MCF 10A (cell line): ENCODE measurements around the gene EIF2B5. TPM values are rescaled to one million over a fixed set of nuclear protein-coding genes. Genes with fewer than 3 reads are reported as not detected.
"Not testable (repeated sequence)": the region's sequence is repeated elsewhere in the genome, so short reads cannot be mapped to it uniquely, and the experiment has no call there.

Source experiments
- BruUV-seq: library from RNA; stranded (reverse); fragments of 400-500 nt; replicated peaks from 2 replicates; lab custom pipeline; 2021; lab: Mats Ljungman, UMichigan
- CTCF ChIA-PET: fragments of 300-600 bp; sonication (Branson Sonifier 250); formaldehyde crosslinking; extraction: SDS; loops from one replicate; lab custom pipeline; 2021; ENCODE audit warnings: antibody characterized with exemption, inconsistent platforms; lab: Yijun Ruan, JAX
- POLR2A ChIA-PET: fragments of 300-600, 350-650 bp; sonication (Branson Sonifier 250); formaldehyde crosslinking; extraction: SDS; loops from one replicate; lab custom pipeline; 2020; ENCODE audit warnings: antibody characterized with exemption, inconsistent platforms; lab: Yijun Ruan, JAX
- DNase-seq: peaks from one replicate; pipeline ENCODE4 v3.0.0-alpha.2; 2018; ENCODE audit not compliant: unreplicated experiment
- H3K27ac Mint-ChIP-seq: one replicate; pipeline ENCODE4 v1.8.0; 2022; ENCODE audit warnings: mild to moderate bottlenecking, low read depth, mixed read lengths; ENCODE audit not compliant: unreplicated experiment
- H3K27me3 Mint-ChIP-seq: one replicate; pipeline ENCODE4 v1.8.0; 2022; ENCODE audit warnings: mixed read lengths; ENCODE audit not compliant: insufficient read depth, unreplicated experiment
- H3K36me3 Mint-ChIP-seq: one replicate; pipeline ENCODE4 v1.8.0; 2022; ENCODE audit warnings: mild to moderate bottlenecking, moderate library complexity, mixed read lengths; ENCODE audit not compliant: insufficient read depth, unreplicated experiment
- H3K4me1 Mint-ChIP-seq: one replicate; pipeline ENCODE4 v1.8.0; 2022; ENCODE audit warnings: mixed read lengths; ENCODE audit not compliant: insufficient read depth, unreplicated experiment
- H3K4me3 Mint-ChIP-seq: one replicate; pipeline ENCODE4 v1.8.0; 2022; ENCODE audit warnings: mild to moderate bottlenecking, moderate library complexity, mixed read lengths; ENCODE audit not compliant: unreplicated experiment
- H3K9me3 Mint-ChIP-seq: one replicate; pipeline ENCODE4 v1.8.0; 2022; ENCODE audit warnings: mixed read lengths; ENCODE audit not compliant: unreplicated experiment
- intact Hi-C: fragments of 100-400 bp; cut with micrococcal nuclease; formaldehyde crosslinking; loops from 2 replicates; pipeline ENCODE4 v1.14.1; 2022
- total RNA-seq: library from RNA; stranded (reverse); gene quantifications from 2 replicates; pipeline ENCODE4 v1.2.3, GENCODE V29; 2022
- TF ChIP-seq, protein P1 (sequence below): fragments of 200-600 bp; IDR thresholded peaks from one replicate; pipeline ENCODE4 v1.8.0; 2022; ENCODE audit warnings: antibody characterized with exemption, mild to moderate bottlenecking; ENCODE audit not compliant: unreplicated experiment

Gene EIF2B5
- total RNA-seq, 1 experiment from 2014 or later = 36.1 TPM

DNA sequence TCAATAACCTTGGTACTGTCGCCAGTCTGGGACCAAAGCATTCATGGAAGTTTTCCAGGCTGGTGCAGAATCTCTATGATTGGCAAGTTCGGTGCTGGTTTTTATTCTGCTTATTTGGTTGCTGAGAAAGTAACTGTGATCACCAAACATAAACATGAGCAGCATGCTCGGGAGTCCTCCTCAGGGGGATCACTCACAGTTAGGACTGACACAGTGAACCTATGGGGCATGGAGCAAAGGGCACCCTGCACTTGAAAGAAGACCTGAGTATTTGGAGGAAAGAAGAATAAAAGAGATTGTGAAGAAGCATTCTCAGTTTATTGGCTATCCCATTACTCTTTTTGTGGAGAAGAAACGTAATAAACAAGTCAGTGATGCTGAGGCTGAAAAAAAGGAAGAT, 19.1 kb upstream of the EIF2B5 start:
- ChIA-PET CTCF (no interaction called here), POLR2A (interaction anchor here (1.4 kb wide), 1 partner anchor 19 kb away, joined by 3 read pairs; no protein-coding TSS in a partner anchor)
- DNase-seq = no peak
- Mint-ChIP-seq H3K27ac (no peak overlapping the region), H3K27me3 (peaks cover 22% of the 10 kb centered on the region), H3K9me3 (no peaks in the 10 kb centered on the region), H3K4me1 (no peaks in the 10 kb centered on the region), H3K36me3 (no peaks in the 10 kb centered on the region), H3K4me3 (no peak overlapping the region)
- intact Hi-C loops = loop anchor here (2.0 kb wide), 1 partner anchor 219 kb away; no protein-coding TSS in a partner anchor
- BruUV-seq = no TSS peak
- TF ChIP-seq, protein P1, sequence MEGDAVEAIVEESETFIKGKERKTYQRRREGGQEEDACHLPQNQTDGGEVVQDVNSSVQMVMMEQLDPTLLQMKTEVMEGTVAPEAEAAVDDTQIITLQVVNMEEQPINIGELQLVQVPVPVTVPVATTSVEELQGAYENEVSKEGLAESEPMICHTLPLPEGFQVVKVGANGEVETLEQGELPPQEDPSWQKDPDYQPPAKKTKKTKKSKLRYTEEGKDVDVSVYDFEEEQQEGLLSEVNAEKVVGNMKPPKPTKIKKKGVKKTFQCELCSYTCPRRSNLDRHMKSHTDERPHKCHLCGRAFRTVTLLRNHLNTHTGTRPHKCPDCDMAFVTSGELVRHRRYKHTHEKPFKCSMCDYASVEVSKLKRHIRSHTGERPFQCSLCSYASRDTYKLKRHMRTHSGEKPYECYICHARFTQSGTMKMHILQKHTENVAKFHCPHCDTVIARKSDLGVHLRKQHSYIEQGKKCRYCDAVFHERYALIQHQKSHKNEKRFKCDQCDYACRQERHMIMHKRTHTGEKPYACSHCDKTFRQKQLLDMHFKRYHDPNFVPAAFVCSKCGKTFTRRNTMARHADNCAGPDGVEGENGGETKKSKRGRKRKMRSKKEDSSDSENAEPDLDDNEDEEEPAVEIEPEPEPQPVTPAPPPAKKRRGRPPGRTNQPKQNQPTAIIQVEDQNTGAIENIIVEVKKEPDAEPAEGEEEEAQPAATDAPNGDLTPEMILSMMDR = no peak

DNA sequence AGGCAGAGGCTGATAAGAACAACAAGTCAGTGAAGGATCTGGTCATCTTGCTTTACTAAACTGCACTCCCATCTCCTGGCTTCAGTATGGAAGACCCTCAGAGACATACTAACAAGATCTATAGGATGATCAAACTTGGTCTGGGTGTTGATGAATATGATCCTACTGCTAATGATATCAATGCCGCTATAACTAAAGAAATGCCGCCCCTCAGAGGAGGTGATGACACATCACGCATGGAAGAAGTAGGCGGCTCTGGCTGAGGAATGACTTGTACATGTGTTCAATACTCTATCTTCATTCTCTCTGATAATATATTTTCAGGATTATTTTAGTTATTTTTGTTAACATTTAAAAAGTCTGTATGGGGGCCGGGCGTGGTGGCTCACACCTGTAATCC, 17.5 kb upstream of the EIF2B5 start:
- no peaks in the 10 kb centered on the region for H3K9me3 Mint-ChIP-seq
- no TSS peak for BruUV-seq
- intact Hi-C loops = loop anchor here (2.0 kb wide), 1 partner anchor 221 kb away; no protein-coding TSS in a partner anchor
- H3K4me1 Mint-ChIP-seq = no peaks in the 10 kb centered on the region
- peaks cover 22% of the 10 kb centered on the region for H3K27me3 Mint-ChIP-seq
- H3K27ac Mint-ChIP-seq = no peak overlapping the region
- TF ChIP-seq, protein P1 = no peak
- DNase-seq = peak; percentile 13
- H3K36me3 Mint-ChIP-seq = no peaks in the 10 kb centered on the region
- ChIA-PET POLR2A (no interaction called here), CTCF (interaction anchor here (0.9 kb wide), 1 partner anchor 221 kb away, joined by 3 read pairs; no protein-coding TSS in a partner anchor)
- no peak overlapping the region for H3K4me3 Mint-ChIP-seq

- H3K27ac Mint-ChIP-seq, DNase-seq, POLR2A ChIA-PET, H3K4me3 Mint-ChIP-seq, intact Hi-C loops, BruUV-seq, H3K9me3 Mint-ChIP-seq, H3K4me1 Mint-ChIP-seq, H3K36me3 Mint-ChIP-seq: not testable (repeated sequence)
- peaks cover 17% of the 10 kb centered on the region for H3K27me3 Mint-ChIP-seq
- CTCF ChIA-PET = interaction anchor here (0.9 kb wide), 1 partner anchor 76 kb away, joined by 3 read pairs; no protein-coding TSS in a partner anchor
These were observed 14.1 kb upstream of the EIF2B5 start for GRCh38 chr3:184121031-184121430.

- BruUV-seq = no TSS peak
- Mint-ChIP-seq H3K27me3 (no peaks in the 10 kb centered on the region), H3K4me1 (no peaks in the 10 kb centered on the region), H3K36me3 (no peaks in the 10 kb centered on the region), H3K27ac (no peak overlapping the region), H3K9me3 (no peaks in the 10 kb centered on the region), H3K4me3 (no peak overlapping the region)
- DNase-seq = no peak
- POLR2A ChIA-PET = interaction anchor here (0.7 kb wide), 1 partner anchor 172 kb away, joined by 3 read pairs; no protein-coding TSS in a partner anchor
- intact Hi-C loops = no loop called here
- TF ChIP-seq, protein P1 = no peak
- CTCF ChIA-PET = no interaction called here
These were observed 9.2 kb upstream of the EIF2B5 start for GRCh38 chr3:184126006-184126405.

DNA sequence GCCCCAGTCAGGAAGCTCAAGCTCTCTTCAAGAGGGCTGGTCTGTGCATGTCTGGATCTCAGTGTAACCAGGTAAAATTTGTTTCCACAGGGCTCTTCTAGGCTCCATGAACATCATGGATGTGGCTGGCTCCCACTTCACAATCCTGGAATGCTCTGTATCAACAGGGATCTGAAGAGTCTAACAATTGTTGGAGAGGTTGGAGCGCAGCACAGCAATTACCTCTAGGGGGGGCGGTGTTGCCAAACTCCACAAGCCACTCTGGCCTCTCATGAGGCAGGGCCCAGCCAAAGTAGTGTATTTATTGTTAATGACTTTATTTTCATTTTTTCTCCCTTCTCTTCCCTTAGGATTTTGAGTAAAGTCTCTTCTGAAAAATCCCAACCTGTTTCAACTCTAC, 6.1 kb upstream of the EIF2B5 start:
- Mint-ChIP-seq H3K27me3 (no peaks in the 10 kb centered on the region), H3K9me3 (no peaks in the 10 kb centered on the region), H3K36me3 (no peaks in the 10 kb centered on the region), H3K4me1 (peaks cover 9% of the 10 kb centered on the region), H3K4me3 (no peak overlapping the region), H3K27ac (no peak overlapping the region)
- ChIA-PET CTCF (no interaction called here), POLR2A (no interaction called here)
- BruUV-seq = no TSS peak
- intact Hi-C loops = no loop called here
- peak; percentile 40 for DNase-seq
- TF ChIP-seq, protein P1 = peak; percentile 24
